C4-2B (cell line): ENCODE data around the gene OR5AS1.

Experiments used
- CTCF ChIP-seq: fragments of 450-650 bp; conservative IDR thresholded peaks from 2 replicates; pipeline ENCODE4 v1.5.1; 2017; ENCODE audit warnings: mild to moderate bottlenecking
- ZFX ChIP-seq: fragments of 450-650 bp; IDR thresholded peaks from 2 replicates; pipeline ENCODE4 v1.6.1; 2017

GRCh38 chr11:56048480-56048879, 21.0 kb downstream of the OR5AS1 start:
- TF ChIP-seq CTCF (no peak), ZFX (no peak)
